ENCODE results near the gene KCNN2.

- TF ChIP-seq POLR2AphosphoS5 (IDR thresholded peaks at IDR 0.05; ENCODE audit: insufficient read depth in 1 of 2, low read depth in 1 of 2) (no peak), CTCF (IDR thresholded peaks at IDR 0.05) (no peak), POLR2A (IDR thresholded peaks at IDR 0.05) (no peak)
These were observed 18.9 kb downstream of the KCNN2 start for GRCh38 chr5:114380721-114381120.

Data from vagina (tissue), 2 donors.